ENCODE results near the gene IL17D.
"Not testable (repeated sequence)": the region's sequence is repeated elsewhere in the genome, so short reads cannot be mapped to it uniquely, and the experiment has no call there.

IL17D gene, protein sequence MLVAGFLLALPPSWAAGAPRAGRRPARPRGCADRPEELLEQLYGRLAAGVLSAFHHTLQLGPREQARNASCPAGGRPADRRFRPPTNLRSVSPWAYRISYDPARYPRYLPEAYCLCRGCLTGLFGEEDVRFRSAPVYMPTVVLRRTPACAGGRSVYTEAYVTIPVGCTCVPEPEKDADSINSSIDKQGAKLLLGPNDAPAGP

DNA sequence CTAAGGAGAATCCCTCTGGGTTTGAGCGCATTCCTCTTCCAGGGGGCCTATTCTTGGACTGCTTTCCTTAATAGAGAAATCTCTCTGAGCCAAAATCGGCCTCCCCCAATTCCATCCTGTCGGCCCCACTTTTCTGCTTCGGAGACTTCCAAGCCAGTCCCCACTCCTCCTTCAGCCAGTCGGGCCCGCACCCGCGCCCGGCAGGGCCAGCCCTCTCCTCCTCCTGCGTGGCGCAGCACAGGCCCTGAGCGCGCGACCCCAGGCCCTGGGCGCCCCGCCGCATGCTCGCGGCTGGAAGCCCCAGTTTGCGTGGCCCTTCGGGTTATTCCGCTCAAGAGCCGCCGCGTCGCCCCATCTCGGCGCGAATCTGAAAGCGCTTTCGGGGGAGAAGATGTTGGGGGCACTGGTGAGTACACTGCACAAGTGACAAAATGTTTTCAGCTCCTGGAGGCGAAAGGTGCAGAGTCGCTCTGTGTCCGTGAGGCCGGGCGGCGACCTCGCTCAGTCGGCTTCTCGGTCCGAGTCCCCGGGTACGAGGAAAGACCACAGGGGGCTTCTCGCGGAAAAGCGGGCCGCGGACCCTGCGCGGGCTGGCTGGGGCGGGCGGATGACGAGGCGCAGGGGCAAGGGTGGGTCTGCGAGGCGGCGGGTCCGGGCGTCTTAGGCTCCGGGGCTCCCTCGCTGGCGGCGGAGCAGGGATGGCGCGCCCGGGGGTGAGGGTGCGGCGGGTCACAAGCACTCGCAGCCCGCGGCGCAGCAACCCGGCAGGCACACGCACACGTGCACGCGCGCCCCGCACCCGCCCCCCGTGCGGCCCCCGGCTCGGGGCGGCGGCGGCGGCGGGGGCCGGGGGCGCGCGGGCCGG is at the start of gene IL17D:
Gene IL17D (plus strand): TSS at position 785 of the 865 bp plus-strand sequence. CDS start 303 bp downstream, outside the sequence.
- peak in 1 of 2 donors; percentile 24 for DNase-seq (ENCODE audit: low read depth in 2 of 2)

DNA sequence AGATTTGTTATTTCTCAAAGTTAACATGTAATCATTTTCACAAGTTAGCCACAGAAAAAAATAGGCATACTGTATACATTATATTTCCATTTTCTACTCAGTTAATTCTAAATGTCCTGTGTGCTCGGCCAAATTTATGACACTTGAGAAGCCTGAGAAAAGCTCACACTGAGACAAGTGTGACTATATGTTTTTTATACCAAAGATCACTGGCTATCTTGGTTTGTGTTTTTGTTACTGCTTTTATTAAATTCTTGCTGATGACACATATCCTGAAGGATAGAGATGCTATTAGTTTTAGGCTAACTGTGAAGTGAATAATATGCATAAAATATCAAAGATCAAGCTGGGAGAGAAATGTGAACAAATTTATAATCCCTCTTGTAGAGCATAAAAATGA is 49.3 kb upstream of the IL17D start:
- DNase-seq (ENCODE audit: low read depth in 2 of 2): no peak

DNA sequence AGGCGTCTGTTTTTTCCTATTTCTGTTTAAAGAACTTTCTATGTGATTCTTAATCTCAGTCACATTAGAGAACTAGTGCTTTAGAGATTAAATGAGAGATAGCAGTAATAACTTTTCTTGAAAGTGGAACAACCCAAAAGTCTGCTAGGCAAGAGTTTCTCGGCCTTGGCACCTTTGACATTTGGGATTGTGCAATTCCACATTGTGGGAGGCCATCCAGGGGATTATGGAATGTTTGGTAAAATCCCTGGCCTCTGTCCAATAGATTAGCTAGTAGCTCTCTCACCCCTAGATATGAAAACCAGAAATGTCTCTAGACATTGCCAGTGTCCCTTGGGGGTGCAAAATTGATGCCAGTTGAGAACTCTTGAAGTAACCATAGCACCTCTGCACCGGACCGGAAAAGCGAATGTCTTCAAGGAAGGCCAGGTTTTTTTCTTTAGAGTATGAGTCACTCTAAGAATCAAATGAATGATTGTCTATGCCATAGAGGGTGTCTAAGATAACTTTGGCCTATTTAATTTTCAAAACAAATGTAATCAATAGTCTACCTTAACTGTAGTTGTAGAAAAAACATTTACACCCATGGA is 45.0 kb upstream of the IL17D start:
- no peak for DNase-seq (ENCODE audit: low read depth in 2 of 2)

DNA sequence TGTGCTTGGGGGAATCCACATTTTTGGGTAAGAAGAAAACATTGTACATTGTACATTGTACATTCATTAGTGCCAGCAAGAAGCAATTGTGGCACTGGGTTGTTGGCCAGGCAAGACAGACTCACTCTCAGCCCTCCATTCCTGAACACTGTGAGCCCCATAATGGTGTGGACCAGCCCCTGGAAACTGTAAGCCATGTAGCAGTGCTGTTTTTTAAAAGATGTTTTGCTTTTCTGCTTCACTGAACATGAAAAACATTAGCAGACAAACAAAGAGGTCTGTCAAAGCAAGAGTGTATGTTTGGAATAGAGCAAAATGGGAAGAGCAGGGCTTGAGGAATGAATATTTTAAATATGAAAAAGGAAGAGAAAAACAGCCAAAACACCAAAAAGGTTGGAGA is 39.1 kb upstream of the IL17D start:
- DNase-seq (ENCODE audit: low read depth in 2 of 2): no peak

DNA sequence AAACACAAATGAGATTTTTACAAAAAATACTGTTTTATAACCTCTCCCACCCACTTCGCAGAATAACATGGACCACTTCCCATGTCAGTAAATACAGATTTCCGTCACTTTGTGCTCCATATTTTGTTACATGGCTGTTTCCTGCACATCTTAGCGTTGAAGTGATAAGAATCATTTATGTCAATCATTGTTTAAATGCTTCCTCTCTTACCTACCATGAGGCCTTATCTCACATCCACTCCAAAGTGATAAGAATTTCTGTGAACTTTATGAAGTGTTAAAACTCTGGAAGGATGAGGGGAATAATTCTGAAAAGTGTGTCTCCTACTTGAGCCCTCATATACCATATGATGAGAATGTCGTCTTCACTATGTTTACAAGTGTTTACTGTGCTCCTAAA is 36.6 kb upstream of the IL17D start:
- no peak for DNase-seq (ENCODE audit: low read depth in 2 of 2)

DNA sequence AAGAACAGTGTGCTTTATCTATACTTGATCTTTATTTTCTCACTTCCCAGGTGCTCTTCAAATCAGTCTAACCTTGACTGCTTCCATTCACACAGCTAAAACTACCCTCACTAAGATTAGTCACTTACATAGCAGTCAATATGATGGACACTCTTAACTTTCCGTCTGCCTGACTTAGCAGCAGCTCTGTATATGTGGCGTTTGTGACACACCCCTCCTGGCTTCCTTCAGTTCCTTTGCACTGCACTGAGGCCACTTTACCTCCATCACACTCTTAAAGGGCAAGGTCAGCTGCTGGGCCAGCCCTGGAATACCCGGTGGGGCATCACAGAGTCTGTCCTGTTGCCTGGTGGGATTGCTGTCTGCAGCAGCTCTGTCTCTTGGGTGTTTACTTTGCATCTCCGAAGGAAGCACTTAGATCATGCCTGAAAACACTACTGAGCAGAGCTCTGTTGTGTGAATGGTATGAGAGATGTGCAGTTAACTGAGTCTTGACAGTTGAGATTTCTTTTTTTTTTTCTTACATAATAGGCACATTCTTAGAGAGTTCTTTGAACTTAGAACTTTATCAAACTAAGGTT is 35.6 kb upstream of the IL17D start:
- DNase-seq (ENCODE audit: low read depth in 2 of 2): no peak

DNA sequence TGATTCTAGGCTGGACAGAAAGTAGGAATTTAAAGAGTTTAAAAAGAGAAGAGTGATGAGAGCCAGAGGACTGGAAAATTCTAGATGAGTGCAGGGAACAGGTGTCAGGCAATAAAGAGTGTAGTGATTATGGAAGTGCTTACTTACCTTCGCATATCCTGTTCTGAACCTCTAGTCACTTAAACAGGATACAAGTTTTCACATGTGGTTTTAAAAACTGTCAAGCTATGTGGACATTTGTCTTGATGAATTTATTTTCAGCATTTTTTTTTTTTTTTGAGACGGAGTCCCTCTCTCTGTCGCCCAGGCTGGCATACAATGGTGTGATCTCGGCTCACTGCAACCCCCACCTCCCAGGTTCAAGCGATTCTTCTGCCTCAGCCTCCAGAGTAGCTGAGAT is 34.3 kb upstream of the IL17D start:
- no peak for DNase-seq (ENCODE audit: low read depth in 2 of 2)

DNA sequence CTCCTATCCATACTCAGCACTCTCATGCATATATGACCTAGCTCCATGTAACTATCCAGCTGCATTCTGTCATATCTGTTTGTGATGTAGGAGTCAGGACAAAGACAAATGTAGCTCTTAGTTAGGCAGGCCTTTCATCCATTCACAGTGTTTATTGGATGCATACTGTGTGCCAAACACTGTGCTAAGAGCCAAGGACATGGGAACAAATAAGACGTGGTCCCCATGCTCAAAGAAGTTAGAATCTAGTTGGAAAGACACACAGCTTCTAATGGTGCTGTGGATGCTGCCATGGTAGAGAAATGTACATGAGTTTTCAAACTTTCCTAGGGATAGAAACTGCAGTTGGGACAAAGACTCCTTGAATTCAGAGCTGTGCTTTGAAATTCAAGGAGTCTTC is 31.7 kb upstream of the IL17D start:
- DNase-seq (ENCODE audit: low read depth in 2 of 2): no peak

DNA sequence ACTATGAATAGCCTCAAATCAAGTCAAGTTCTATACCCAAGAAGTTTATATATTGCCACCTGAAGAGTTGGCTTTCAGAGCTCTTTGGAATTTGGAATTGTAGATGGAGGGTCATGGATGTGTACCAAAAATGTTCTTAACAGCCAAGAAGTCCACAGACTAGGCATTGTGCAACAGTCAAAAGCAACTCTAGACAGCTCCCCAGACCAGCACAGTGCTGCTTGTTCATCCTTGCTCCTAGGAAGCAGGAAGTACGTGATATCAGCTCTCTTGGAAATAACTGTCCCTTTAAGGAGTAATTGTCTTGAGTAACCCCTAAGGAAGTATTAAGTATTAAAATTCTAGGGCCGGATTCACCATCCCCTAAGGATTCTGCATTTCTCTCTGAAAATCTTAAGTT is 30.7 kb upstream of the IL17D start:
- no peak for DNase-seq (ENCODE audit: low read depth in 2 of 2)

DNA sequence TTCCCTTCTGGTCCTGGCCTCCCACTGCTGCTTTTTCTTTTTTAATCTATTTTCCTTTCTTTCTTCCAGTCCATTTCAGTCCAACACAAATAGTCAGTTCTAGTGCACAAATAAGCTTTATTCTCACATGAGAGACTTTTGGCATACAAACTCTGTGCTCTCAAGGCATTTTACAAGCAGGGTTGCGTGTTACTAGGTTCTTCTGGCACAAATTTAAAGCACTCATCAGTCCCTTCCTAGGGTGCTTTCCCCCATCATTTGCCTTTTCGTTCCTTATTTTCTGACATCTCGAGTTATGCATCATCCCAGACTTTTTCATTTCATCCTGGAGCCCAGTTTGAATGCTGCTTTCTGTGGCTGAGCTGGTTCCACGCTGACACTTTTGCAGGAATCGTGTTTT is 29.8 kb upstream of the IL17D start:
- no peak for DNase-seq (ENCODE audit: low read depth in 2 of 2)

DNA sequence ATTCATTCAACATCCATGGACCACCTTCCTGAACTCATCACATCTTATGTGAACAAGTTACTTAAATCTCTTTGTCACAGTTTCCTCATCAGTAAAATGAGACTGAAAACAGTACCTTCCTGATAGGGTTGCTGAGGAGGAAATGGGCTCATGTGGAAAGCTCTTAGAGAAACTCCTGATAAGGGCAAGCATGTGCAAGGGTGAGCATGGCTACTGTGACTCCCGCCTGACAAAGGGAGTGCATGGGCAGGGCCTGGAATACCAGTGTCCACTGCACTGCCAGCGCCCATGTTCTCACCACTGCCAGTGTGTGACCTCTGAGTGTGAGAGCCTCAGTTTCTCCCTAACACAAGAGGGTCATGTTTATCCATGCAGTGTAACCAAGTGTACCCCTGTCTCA is 27.3 kb upstream of the IL17D start:
- no peak for DNase-seq (ENCODE audit: low read depth in 2 of 2)

DNA sequence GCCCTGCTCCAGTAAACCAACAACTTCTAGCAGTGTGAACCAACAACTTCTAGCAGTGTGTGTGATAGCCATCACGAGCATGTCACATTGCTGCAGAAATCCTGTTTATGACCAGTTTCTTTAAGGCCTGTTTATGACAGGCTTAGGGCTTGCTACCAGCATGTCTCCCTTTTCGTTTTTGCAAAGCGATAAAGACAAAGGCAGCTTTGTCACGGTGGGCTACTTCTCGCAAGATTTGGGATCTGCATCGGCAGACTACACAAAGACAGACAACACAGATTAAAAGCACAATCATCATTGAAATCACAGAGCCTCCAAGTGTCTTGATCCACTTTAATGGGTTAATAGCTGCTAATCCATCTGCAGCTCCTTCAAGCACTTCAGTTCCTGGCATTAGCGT is 24.9 kb upstream of the IL17D start:
- not testable (repeated sequence) for DNase-seq (ENCODE audit: low read depth in 2 of 2)

DNA sequence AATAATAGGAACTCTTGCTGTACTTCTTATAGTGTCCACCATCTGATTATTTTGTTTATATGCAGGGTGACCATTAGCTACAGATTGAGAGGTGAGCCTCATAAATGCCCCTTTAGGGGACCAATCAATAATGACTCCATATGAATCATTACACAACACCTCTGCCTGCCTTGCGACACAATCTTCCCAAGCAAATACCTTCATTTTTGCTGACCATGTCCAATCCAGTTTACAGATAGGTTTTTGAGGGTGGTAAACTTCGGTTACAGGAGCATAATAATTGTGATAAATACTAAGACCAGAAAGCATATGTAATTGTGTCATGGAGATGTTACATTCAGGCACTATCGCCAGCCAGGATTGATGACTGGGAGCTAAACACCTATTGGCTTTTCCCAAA is 23.6 kb upstream of the IL17D start:
- no peak for DNase-seq (ENCODE audit: low read depth in 2 of 2)

DNA sequence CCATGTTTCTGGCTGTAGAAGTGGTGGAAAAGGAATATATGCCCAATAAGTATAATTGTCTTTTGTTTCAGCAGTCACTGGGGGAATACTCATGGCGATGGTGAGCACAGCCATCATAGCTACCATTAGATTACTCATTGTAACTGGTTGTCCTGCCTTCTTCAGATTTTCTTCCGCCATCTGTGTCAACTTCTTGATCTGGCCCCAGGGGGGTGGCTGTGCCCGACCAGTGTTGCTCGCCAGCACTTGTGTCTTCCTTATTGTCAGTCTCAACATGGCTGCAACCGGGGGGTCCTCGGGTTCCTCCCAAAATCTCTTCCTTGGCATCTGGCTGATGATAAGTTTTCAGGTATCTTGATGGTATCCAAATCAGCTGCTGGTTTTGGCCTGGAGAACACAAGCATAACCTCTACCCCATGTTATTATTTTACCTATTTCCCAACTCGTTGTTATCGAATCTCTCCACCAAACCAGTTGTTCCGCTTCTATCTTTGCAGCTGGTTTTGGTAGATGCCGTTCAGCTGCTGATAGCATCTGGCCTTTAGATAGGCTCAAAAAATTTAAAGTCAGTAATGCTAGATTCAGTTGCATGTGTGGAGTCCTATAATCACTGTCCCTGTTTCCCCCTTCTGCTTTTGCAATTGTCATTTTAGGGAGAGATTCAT is 23.0 kb upstream of the IL17D start:
- DNase-seq (ENCODE audit: low read depth in 2 of 2): no peak

DNA sequence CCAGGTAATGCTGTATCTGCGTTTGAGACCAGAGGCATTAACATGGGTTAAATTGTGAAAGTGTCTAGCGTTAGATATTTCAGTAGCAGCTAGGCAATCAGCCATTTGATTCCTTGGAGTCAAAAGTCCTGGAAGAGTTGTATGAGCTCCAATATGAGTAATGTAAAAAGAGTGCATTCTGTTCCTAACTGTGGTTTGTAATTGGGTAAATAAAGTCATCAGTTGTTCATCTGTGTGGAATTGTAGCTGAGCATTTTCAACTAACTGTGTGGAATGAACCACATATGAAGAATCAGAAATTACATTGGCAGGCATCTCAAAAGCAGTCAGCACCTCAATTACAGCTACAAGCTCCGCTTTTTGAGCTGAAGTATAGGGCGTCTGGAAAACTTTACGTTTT is 22.0 kb upstream of the IL17D start:
- DNase-seq (ENCODE audit: low read depth in 2 of 2): not testable (repeated sequence)

DNA sequence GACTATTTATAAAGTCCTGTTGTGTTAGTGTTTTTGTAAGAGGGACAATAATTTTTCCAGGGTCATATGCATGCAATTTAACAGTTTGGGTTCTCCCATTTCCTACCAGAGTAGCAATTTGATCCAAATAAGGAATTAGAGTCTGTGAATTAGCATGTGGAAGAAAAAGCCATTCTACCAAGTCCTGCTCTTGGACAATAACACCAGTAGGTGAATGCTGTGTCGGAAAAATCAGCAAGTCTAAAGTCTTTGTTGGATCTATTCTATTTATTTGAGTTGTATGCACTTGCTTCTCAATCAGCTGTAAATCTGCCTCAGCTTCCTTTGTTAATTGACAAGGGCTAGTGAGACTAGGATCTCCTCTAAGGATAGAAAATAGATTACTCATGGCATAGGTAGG is 21.4 kb upstream of the IL17D start:
- no peak for DNase-seq (ENCODE audit: low read depth in 2 of 2)

DNA sequence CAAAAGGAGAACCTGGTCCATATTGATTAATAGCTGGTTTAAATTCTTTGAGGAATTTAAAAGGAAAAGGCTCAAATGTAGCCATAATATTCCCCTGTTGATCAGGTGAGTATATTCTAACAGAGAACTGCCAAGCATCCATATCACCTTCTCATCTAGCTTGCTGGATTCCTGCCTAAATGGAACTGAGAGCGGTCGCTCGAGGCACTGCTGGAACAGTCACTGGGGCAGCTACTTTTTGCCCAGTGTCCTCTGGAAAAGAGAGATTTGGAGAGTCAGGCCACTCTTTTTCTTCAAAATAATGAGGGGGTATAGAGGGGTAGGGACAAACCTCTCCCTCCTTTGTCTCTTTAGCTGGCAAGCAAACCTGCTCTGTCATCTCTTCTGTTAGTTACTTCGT is 19.5 kb upstream of the IL17D start:
- DNase-seq (ENCODE audit: low read depth in 2 of 2): no peak

DNA sequence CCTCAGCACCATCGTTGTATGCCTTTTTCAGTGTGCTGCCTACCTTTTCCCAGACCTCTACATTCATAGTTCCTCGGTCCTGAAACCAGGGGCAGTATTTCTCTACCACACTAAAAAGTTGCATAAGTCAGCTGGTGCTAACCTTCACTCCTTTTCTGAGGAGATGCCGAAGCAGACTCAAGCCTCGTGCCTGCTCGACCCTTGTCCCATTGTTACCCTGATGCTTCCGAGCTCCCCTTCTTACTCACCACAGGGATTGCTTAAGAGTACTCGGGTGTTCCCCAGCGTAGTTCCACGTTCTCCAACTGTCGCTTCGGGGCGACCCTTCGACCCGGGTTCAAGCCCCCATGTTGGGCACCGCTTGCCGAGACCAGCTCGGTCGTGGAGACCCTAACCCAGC is 19.0 kb upstream of the IL17D start:
- no peak for DNase-seq (ENCODE audit: low read depth in 2 of 2)

DNA sequence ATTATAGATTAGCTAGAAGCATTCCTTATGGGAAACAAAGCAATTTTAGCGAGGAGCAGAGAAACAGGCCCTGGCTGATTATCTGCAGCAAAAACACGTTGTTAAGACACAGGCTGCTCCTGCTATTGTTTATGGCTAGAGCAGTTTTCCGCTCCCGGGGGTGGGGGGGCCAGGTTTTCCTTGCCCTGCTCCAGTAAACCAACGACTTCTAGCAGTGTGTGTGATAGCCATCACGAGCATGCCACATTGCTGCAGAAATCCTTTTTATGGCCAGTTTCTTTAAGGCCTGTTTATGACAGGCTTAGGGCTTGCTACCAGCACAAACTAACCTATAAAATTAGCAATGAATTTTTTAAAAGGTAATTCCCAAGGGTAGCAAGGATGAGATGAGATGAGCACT is 18.4 kb upstream of the IL17D start:
- DNase-seq (ENCODE audit: low read depth in 2 of 2): no peak

DNA sequence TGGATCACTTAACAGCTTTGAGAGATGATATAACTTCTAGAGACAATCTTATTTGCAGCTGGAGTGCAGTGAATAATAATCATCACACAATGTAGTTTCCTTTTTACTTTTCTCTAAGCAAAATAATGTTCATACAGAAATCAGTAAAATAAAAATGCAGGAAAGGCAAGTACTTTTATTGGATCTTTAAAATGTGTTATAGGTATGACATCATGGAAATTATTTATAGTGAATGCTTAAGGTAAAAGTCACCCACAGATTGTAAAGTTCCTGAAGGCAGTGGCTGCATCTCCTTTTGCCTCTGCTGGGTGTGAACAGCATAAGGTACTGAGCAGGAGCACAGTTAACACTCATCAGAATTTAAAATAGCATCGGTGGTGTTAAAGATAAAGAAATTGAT is 17.3 kb upstream of the IL17D start:
- no peak for DNase-seq (ENCODE audit: low read depth in 2 of 2)

DNA sequence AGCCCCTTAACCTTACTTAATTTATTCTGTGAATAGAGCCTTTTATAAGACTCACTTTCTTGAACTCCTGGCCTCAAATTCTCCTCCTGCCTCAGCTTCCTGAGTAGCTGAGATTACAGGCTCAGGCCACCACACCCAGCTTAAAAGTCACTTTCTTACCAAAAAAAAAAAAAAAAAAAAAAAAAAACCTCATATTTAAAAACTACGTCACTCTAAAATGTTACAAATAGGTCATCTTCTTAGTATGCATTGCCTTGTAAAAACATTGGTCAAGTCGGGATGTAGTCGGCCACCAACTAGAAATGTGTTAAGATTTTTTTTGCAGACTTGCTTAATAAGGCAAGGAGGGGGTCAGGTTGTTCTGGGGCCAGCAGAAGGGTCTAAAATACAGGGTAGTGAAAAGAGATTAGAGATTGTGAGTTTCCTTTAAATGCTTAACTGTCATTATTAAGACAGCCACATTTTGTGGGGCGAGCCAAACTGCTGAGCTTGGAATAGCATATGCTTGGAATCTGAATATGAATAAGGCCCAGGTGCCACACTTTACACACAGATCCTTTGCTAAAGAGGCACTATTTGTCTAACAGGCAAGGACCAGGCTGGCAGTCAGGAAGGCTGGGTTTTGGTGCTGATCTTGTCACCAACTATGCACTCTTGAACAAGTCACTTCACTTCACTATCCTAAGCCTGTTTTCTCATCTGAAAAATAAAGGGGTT is 16.5 kb upstream of the IL17D start:
- no peak for DNase-seq (ENCODE audit: low read depth in 2 of 2)

DNA sequence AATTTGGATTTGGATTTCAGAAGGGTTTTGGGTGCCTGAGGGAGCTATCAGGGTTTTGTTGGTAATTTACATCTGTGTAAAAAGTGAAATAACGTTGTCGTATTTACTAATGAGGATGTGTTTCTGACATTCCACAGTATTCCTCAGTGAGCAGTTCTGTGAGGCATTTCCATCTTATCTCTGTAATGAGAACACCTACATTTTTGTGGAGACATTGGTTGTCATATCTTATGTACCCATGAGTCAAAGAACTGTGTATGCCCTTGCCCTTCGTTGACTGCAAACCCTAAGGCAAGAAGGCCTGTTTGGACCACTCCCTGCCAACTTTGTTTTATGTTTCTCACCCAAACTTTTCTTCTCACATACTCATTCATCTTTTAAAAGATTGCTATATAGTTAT is 14.2 kb upstream of the IL17D start:
- DNase-seq (ENCODE audit: low read depth in 2 of 2): no peak

Data from stimulated activated CD4-positive, alpha-beta T cell treated with anti-CD3 and anti-CD28 coated beads, Interleukin-4, amount 100 ng/mL, for 48 hours (primary cell).